ENCODE data around the gene SCGB1C2.

The SCGB1C2 gene

GRCh38 chr17:146546-146945, 9.2 kb downstream of the SCGB1C2 start:
- no peaks in the 10 kb centered on the region for H3K36me3 Mint-ChIP-seq (ENCODE audit: low read depth)
- no peak overlapping the region for H3K27ac Mint-ChIP-seq
- no peaks in the 10 kb centered on the region for H3K9me3 Mint-ChIP-seq
- peaks cover 7% of the 10 kb centered on the region for H3K27me3 Mint-ChIP-seq (ENCODE audit: low read depth)
- no peaks in the 10 kb centered on the region for H3K4me1 Mint-ChIP-seq
- no peak overlapping the region for H3K4me3 Mint-ChIP-seq
- no peak for TF ChIP-seq CTCF (IDR thresholded peaks at IDR 0.05; ENCODE audit: unreplicated experiment in 3 of 3)

GRCh38 chr17:146983-147761, 9.8 kb downstream of the SCGB1C2 start:
- H3K9me3 Mint-ChIP-seq = no peaks in the 10 kb centered on the region
- TF ChIP-seq CTCF (IDR thresholded peaks at IDR 0.05; ENCODE audit: unreplicated experiment in 3 of 3) = no peak
- peaks cover 7% of the 10 kb centered on the region for H3K27me3 Mint-ChIP-seq (ENCODE audit: low read depth)
- no peak overlapping the region for H3K4me3 Mint-ChIP-seq
- H3K27ac Mint-ChIP-seq = no peak overlapping the region
- no peaks in the 10 kb centered on the region for H3K36me3 Mint-ChIP-seq (ENCODE audit: low read depth)
- no peaks in the 10 kb centered on the region for H3K4me1 Mint-ChIP-seq

DNA sequence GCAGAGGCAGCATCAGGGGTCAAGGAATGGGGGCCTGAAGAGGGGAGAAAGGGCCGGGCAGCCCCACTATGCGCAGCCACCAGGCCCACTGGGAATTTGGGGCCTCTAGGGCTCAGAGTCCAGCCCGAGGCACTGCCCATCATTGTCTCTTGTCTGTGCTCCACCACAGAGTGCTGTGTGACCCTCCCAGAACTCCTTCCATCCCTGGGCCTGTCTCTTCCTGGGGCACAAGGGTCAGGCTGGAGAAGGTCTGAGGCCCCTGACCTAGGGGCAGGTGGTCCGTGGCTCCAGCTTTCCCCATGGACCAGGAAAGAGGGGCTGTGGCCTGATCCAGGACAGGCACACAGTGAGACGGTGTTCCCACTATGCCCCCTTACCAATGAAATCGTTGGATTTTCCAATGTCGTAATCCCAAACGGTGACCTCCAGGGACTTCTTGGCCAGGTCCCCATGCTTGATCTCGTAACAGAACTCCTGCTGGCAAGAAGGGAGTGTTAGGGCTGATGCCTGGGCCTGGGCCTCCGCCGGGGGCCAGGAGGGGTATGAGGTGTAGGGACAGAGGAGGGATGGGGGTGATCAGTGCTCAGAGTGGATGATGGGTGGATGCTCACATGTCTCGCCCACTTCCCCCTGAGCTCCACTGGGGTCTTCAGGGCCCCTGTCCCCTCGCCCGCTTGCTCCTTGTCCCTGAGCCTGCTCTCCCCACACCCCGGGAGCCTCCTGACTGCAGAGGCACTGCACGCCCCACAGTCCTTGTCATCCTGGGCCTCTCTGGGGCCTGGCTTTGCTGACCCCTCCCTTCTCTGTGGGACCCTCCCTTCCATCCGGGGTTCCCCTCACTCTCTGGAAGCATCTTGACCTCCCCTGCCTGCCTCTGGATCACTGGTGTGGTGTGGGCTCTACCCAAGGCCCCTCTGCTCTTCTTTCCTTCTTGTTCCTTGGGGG, 10.7 kb downstream of the SCGB1C2 start:
- Mint-ChIP-seq H3K27ac (no peak overlapping the region), H3K27me3 (ENCODE audit: low read depth) (peaks cover 6% of the 10 kb centered on the region), H3K4me3 (no peak overlapping the region), H3K9me3 (no peaks in the 10 kb centered on the region), H3K36me3 (ENCODE audit: low read depth) (no peaks in the 10 kb centered on the region), H3K4me1 (no peaks in the 10 kb centered on the region)
- TF ChIP-seq CTCF (IDR thresholded peaks at IDR 0.05; ENCODE audit: unreplicated experiment in 3 of 3) = no peak

GRCh38 chr17:148757-149156, 11.4 kb downstream of the SCGB1C2 start:
- Mint-ChIP-seq H3K36me3 (ENCODE audit: low read depth) (peaks cover 1% of the 10 kb centered on the region), H3K9me3 (no peaks in the 10 kb centered on the region), H3K4me3 (no peak overlapping the region), H3K27me3 (ENCODE audit: low read depth) (no peaks in the 10 kb centered on the region), H3K27ac (no peak overlapping the region), H3K4me1 (peaks cover 1% of the 10 kb centered on the region)
- TF ChIP-seq CTCF (IDR thresholded peaks at IDR 0.05; ENCODE audit: unreplicated experiment in 3 of 3) = no peak

DNA sequence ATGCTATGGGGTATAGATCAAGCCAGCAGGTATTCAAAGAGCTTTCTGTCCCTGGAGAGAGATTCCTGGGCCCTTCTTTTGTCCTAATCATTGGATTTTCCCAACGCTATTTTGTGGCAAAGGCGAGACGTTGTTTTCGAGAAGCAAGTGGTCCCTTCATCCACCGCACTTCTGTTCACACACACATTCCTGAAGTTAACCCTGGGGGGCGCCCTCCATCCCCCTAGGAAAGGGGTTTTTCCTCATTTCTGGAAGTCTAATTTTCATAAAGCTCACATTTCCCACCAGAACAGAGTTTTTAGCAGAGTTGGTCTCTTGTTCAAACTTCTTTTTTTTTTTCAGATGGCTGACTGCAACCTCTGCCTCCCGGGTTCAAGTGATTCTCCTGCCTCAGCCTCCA, 11.9 kb downstream of the SCGB1C2 start:
- peaks cover 4% of the 10 kb centered on the region for H3K36me3 Mint-ChIP-seq (ENCODE audit: low read depth)
- H3K27me3 Mint-ChIP-seq (ENCODE audit: low read depth) = no peaks in the 10 kb centered on the region
- H3K4me3 Mint-ChIP-seq = no peak overlapping the region
- H3K4me1 Mint-ChIP-seq = peaks cover 5% of the 10 kb centered on the region
- no peaks in the 10 kb centered on the region for H3K9me3 Mint-ChIP-seq
- TF ChIP-seq CTCF (IDR thresholded peaks at IDR 0.05; ENCODE audit: unreplicated experiment in 3 of 3) = no peak
- H3K27ac Mint-ChIP-seq = no peak overlapping the region
